Urothelium cell line (cell line): Measurements from ENCODE around the gene SMARCB1.

Experiments
- DNase-seq: peaks from one replicate; pipeline ENCODE4 v3.0.0; 2011; ENCODE audit warnings: low spot score, mixed read lengths
- FAIRE-seq: peaks from 2 replicates; lab custom pipeline; 2011; peaks lifted over from hg19 to GRCh38; lab: Jason Lieb, UNC

SMARCB1 gene

DNA sequence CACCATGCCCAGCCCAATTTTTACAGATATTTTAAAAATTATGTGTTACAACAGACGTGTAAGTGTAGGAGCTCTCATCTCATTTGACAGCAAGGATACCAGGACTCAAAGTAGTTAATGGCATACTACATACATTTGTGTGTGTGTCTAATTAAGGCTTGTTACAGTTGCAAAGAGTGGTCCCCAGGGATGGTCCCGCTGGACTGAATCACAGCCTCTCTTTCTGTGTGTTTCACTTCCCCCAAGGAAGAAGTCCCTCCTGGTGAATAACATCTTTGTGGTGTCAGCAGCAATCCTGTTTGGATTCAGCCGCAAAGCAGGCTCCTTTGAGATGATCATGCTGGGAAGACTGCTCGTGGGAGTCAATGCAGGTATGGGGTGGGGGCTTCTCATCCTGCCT lies 88.1 kb downstream of the SMARCB1 start:
- no peak for DNase-seq
- FAIRE-seq: peak; percentile 59

DNA sequence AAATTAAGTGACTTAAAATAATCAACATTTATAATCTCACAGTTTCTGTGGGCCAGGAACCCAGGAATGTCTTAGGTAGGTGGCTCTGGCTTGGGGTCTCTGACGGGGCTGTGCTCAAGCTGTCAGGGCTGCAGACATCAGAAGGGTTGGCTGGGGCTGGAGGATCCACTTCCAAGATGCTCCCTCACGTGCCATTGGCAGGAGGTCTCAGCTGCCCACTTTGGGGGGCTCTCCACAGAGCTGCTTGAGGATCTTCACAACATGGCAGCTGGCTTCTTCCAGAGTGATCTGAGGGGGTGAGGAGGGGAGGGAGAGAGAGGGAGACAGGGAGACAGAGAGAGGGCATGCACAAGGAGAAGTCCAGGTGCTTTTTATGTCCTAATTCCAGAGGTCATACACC lies 89.0 kb downstream of the SMARCB1 start:
- DNase-seq (no peak), FAIRE-seq (no peak)

DNA sequence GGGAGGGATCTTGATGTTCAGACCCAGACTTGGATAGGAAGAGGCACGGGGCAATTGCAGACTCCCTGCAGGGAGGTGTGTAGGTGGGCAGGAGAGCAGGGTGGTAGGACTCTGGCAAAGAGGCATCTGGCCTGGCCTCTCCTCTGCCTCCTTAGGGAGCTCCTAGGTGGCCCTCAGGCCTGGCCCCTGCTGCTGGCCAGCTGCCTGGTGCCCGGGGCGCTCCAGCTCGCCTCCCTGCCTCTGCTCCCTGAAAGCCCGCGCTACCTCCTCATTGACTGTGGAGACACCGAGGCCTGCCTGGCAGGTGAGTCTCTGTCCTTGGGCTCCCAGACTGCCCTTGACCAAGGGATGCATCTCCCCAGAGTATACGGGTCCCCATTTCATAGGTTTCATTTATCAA lies 90.8 kb downstream of the SMARCB1 start:
- DNase-seq: no peak
- FAIRE-seq: no peak

DNA sequence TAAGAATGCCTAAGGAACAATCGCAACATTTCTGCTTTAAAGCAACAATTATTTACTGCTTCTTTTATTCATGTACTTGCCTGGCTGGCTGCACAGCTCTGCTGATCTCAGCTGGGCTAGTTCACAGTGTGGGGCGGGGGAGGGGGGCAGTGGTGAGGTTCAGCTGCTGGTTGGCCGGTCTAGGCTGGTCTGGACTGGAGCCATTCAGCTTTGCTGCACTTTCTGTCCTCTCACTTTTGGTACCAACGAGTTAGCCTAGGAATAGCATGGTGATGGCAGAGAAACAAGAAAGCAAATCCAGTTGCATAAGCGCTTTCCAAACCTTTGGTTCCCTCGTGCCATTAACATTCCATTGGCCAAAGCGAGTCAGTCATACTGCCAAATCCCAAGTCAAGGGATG lies 91.5 kb downstream of the SMARCB1 start:
- DNase-seq (no peak), FAIRE-seq (peak; percentile 37)

DNA sequence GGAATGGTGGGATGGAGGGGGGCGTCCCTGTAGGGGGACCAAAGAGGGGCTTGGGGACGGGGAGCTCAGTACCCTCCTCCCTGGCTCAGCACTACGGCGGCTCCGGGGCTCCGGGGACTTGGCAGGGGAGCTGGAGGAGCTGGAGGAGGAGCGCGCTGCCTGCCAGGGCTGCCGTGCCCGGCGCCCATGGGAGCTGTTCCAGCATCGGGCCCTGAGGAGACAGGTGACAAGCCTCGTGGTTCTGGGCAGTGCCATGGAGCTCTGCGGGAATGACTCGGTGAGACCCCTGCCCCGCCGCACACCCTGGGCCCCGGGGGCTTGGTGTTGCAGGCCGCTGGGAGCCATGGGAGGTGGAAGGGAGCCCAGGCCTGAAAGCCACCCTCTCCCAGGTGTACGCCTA lies 95.6 kb downstream of the SMARCB1 start:
- FAIRE-seq (peak; percentile 20), DNase-seq (no peak)

DNA sequence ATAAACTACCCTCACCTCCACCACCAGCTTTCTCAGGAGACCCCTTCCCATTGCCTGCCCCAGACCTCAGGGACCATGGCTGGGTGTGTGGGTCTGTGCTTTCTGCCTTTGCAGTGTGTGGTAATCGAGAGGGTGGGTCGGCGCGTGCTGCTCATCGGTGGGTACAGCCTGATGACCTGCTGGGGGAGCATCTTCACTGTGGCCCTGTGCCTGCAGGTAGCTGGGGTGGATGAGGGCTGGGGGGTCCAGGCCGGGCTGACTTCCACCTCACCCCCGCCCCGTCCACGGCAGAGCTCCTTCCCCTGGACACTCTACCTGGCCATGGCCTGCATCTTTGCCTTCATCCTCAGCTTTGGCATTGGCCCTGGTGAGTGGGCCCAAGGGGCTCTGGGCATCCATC lies 96.9 kb downstream of the SMARCB1 start:
- FAIRE-seq (peak; percentile 81), DNase-seq (no peak)

DNA sequence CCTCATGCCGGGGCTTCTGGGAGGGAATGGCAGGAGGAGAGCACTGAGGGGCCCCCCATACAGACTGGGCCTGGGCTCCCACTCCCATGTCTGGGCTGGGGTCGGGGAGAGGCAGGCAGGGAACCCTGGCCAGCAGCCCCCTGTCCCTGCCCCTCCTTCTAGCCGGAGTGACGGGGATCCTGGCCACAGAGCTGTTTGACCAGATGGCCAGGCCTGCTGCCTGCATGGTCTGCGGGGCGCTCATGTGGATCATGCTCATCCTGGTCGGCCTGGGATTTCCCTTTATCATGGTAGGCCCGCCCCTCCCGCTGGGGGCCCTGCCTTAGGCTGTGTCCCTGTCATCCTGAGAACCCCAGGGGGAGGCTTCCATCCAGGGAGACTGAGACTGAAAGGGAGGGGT lies 97.4 kb downstream of the SMARCB1 start:
- FAIRE-seq: no peak
- DNase-seq: no peak
